Lung microvascular endothelial cell (primary cell): ENCODE measurements around the gene EPS8L3. TPM values are rescaled to one million over a fixed set of nuclear protein-coding genes. Genes with fewer than 3 reads are reported as not detected.

Experiments used
- DNase-seq, 2 donors: peaks; one replicate each; pipeline versions ENCODE4 v3.0.0 to v3.0.0-alpha.2; 2010; ENCODE audit warnings: low read depth in 2 of 2
- total RNA-seq: library from RNA; depleted of rRNA; stranded (reverse); fragments of >200 nt; gene quantifications from 2 replicates; pipeline ENCODE4 v1.2.1, GENCODE V29; 2014

Gene EPS8L3
- total RNA-seq, 1 donor from 2014 or later, result not detected

DNA sequence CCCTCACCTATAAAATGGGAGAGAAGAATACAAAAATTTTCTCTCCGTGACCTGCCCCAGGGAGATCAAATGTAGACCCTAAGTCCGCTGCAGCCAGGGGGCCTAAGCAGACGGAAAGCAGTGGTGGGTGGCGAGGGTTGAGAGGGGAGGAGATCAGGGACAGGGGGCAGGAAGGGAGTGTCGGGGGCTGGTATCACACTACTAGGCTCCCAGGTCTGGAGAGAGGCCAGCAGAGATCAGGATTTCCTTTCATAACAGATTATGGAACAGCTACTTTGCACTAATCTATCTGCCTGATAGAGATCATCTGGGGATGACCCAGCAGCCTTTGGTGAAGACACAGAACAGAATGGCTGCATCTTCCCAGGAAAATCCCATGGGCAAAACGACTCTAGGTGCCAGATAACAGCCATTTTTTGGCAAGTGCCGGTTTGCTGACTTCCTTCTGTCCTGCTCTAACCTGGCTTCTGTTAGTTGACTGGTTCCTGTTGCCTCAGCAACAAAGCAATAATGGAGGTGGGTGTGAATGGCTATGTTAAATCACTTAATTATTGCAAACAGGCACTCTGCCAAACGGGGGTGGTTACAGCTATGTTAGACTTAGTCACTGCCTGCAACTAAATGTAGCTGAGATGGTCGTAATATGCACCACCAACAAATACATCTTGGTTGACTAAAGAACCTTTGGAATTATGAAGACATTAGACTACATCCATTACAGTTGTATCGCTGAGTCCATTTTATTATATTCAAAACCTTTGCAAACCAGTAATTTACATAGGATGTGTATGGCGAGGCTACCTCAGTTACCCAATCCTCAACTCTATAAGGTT lies 30.0 kb upstream of the EPS8L3 start:
- DNase-seq, result peak; percentile 95 to 96

DNA sequence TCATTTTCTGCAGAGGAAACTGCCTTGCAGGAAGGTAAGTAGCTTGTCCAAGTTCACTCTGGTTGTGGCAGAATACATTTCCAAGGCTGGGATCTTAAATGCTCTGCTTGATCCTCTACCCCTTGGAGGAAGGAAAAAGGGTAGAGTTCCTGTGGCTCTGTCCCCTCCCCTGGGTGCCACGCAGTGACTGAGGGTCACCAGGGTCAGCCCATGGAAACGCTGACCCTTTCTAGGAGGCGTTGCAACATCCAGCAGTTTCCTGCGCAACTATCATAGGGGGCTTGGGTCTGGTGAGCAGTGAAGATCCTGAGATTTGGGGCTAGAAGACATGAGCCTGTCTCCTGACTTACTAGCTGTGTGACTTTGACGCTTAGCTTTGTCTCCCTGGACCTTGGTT lies 29.4 kb upstream of the EPS8L3 start:
- no peak for DNase-seq

DNA sequence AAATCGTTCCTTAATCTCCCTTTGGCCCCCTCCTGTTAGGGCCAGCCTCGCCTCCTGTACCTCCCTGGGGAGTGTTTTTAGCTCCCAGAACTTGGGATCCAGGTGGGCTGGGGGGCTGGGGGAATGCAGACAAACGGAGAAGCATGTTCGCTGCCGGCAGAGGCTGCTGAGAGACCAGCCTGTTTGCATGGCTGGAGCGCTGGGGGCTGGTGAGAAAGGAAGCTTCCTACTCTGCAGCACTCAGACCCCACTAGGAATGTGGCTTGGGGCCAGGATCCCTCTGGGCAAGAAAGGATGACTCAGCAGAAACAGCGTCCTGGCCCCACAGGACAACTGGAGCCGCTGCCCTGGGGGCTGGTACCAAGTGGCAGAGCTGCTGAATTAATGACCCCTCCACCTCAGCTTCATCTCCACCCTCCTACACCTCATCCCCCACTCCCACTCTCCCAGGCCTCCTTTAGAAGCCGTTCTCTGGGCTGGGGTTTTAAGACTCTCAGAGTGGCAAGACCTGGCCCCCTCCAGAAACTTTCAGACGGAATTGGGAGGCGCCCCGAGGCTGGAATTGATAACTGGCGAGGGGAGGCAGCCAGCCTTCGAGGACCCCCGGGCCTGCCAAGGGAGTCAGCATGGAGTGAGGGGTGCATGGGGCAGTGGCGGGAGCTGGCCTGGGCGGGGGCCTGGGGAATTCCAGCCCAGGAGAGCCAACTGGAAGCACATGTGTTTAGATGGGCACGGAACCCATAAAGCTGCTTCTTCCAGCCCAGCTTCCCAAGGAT lies 28.5 kb upstream of the EPS8L3 start:
- peak; percentile 92 to 96 for DNase-seq

DNA sequence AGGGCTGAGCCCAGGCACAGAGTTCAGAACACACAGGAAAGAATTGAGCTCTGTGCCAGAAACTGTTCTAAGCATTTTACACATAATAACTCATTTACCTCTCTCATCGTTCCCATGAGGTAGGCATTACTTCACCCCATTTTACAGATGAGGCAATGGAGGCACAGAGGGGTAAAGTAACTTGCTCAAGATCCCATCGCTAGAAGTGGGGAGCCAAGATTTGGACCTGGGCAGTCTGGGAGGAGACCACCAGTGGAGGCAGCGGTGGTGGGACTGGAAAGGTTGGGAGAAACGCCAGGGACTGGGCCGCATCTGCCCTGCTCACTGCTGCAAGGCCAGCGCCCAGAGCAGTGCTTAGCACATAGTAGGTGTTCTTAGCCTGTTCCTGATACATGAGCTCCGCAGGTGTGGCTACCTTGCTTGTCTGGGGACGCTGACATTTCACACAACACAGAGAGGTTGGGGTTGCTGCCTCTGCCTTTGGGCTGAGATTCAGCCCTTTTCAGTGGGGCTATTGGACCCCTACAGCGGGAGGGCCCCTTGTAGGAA lies 27.8 kb upstream of the EPS8L3 start:
- peak in 1 of 2 donors; percentile 49 for DNase-seq

DNA sequence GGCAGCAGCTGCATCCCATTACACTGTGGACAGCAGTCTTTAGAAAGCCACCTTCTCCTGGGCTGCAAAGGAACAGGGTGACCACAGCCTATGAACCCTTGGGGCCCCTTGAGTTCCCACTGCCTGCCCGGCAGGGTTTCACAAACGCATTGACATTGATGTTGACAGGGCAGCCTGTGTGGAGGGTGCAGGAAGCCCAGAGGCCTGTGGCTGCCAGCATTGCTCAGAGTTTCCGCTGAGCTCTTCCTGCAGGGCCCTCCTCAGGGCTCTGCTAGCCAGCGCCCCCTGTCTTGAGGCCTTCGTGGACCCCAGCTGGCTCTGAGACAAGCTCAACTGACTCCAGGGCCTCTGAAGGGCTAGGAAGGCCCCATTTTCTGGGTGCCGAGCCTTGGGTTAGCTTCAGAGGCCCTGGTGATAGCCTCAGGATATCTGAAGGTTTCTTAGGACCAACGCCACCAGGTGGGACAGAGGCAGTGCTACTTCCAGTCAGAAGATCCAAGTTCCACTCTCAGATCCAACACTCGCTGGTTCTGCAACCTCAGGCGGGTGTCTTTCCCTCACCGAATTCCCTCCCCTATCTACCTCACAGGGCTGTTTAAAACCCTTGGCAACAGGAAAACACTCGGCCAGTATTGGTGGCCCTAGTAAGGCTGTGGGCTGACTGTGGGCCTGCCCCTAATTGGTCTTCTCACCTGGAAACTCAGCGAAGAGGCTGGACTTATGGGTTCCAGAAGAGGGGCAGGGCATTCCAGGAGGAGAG lies 27.2 kb upstream of the EPS8L3 start:
- peak; percentile 91 to 95 for DNase-seq

DNA sequence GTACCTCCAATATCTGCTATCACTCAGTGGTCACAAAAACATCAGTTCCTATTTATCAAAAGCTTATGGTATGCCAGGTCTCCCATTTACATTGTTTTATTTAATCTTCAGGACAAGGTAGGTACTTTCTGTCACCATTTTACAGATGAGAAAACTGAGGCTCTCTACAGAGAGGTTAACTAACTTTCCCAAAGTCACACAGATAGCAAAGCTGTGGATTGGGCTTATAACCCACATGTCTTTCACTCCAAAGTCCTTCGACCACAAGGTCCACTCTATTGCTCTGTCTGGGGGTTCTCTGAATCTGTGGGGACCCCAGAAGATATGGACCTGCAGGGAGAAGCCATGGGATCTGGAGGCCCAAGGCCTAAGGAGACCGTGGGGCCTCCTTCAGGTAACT lies 26.6 kb upstream of the EPS8L3 start:
- DNase-seq, result no peak

DNA sequence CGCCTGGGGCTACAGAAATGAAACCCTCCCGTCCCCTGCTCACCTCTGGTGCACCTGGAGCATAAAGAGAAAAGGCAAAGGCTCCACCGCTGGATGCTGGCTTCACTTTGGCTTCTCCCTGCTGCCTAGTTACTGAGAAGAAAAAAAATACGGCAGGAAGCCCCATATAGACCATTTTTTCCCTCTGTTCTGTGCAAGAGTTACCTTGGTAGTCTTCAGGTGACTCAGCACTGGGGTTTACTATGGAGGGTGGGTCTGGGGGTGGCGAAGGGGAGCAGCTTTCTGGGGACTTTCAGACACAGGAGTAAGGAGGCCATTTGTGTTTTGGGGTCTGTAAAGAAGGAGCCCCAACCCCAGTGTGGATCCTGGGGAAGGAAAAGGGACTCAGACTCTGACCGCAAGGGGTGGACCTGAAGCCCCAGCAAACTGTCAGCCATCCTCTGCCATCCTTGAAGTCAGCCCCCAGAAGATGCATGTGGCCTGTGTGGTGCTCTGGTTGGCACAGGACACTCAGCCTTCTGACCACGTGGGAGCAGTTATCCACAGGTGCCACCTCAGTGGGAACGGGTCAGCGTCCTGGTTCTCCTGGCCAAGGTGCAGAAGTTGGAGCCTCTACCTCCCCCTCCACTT lies 25.9 kb upstream of the EPS8L3 start:
- DNase-seq, result no peak

DNA sequence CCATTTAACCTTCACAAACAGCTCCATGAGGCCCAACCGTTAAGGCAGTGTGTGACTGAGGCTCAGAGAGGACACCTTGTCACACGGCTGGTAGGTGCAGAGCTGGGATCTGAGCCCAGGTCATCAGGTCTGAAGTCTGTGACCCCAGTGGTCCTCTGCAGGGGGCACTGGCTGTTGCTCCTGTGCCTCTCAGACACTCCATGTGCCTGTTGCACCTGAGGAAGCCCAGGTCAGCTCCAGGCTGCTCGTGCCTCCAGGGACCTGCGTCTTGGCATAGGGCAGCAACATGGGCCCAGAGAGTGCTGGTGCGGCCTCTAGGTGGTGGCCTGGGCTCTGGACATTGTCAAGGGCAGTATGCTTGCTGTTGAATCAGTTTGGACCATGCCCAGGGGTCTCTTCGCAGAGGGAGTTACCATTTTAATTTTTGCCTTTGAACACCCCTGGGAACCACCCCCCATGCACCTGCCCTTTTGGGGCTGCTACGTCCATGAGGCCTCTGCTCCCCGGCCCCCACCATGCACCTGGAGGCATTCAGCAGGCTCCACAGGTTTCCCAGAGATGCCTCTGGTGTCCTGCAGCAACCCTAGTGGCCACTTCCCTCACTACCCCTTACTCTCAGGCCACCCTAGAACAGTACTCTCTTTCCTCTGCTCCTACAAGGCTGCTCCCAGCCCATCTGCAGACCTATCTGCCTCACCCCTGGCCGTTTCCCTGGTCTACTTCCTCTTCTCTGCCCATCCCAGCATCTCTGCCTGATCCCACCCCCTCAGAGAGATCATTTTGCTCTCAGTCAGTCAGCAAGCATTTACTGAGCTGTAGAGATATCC lies 25.2 kb upstream of the EPS8L3 start:
- peak in 1 of 2 donors; percentile 27 for DNase-seq

DNA sequence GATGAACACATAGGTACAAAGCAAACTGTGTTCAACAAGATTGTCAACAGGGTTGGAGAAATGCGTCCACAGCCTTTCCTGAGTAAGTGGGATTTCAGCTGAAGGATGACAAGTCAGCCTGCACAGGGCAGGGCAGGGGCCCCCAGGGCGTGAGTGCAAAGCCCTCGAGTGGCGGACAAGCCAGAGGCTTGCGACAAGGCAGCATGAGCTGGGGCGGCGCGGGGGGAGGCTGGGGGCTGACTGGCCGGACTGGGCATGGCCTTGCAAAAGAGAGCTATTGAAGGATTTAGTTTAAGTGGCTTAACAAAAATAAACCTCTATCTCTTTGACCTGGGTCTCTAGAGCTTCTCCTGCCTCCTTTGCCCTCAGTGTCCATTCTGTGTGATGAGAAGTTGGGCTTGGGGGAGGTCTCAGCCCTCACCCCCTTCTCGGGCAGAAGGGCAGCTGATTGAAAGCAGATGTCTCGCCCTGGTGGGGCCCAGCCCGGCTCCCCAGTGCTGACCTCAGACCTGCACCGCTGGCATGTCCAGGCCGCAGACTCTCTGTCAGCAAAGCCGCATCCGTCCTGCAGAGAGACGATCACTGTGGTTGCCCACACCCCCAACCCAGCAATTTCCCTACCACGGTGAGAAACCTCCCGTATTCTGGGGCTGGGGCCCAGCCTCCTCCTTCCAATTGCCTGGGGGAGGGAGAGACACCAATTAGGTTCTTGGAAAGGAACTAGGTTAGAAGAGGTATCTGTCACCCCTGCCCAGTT lies 24.3 kb upstream of the EPS8L3 start:
- no peak for DNase-seq

DNA sequence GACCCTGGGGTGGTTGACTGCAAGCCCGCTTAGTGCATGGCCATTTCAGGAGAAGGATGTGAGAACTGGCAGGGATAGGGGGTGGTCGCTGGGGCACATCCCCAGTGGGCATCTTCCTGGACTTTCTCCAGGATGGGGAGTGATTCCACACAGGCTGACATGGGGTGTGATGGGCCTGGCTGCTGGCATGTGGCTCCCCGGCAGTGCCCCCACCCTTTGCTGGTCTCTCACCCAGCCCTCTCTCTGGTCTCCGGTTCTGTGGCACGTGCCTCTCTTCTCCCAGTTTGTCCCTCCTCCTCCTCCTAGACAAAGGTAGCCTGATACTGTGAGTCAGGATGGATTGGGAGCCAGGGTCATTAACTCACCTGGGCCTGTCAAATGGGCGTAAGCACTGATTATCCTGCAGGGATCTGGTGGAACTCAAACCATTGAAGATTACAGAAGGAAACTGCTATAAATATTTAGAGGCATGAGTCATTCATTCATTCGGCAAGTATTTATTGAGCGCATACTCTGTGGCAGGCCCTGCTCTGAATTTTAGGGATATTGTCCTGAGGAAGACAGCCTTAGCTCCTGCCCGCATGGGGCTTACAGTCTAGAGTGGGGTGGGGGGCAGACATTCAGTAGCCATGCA lies 23.6 kb upstream of the EPS8L3 start:
- peak in 1 of 2 donors; percentile 36 for DNase-seq

DNA sequence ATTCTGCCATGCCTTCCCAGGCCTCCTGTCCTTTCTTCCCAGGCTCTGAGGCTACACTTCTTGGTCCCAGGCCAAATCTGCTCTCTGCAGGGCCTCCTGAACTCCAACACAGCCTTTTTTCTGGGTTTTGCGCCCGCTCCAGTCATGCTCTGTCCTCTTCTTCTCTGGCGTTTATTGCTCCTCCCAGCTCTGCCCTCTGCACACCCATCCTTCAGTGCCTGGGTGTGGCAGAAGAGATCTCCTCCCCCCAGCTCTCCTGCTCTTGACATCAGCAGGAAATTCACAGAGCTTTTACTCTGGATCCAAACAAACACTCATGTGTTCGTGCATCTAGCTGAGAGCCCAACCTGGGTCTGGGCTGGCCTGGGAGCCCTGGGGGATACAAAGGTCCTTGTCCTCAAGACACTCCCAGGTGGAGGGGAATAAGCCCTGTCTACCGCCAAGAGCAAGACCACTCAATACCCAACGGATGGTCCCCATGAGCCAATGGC lies 22.9 kb upstream of the EPS8L3 start:
- DNase-seq, result peak in 1 of 2 donors; percentile 26

DNA sequence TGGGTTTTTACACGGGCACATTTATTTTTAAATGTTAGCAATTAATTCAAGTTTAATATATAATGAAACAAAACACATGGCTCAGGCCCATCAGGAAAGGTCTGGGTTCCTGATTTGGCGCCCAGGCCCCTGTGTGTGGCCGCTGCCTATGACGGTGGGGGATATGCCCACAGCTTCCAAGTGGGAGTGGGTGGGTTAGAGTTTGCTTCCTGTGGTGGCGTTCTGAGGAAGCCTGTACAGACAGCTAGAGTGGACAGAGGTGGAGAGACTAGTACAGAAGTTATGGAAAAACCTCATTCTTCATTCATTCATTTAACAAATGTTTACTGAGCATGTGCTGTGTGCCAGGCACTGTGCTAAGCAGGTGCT lies 22.4 kb upstream of the EPS8L3 start:
- DNase-seq, result no peak

DNA sequence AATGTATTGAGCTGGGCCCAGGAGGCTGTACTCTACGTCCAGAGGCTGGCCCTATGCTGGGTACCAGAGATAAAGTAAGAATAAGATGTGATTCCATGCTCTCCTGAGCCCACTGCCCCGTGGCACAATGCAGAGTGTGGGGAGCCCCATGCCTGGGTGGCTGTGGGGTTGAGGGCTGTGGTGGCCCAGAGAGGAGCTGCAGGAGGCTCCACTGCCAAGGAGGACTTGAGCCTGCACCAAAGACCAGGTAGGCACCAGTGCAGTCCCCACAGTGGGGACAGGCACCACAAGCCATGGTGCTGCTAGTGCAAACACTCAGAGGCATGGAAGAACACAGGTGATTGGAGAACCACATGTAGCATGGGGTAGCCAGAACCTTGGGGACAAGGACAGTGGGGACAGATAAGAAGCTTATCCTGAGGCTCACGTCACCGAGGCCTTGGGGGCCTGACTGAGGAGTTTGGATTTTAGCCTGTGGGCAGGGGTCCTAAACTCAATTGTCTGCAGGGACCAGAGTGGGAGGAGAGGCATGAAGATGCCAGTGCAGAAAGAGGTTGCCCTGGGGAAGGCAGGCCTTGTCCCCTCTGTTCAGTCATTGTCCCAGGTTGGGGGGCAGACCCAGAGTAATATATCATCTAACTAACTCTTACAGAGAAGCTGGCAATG lies 21.9 kb upstream of the EPS8L3 start:
- no peak for DNase-seq

DNA sequence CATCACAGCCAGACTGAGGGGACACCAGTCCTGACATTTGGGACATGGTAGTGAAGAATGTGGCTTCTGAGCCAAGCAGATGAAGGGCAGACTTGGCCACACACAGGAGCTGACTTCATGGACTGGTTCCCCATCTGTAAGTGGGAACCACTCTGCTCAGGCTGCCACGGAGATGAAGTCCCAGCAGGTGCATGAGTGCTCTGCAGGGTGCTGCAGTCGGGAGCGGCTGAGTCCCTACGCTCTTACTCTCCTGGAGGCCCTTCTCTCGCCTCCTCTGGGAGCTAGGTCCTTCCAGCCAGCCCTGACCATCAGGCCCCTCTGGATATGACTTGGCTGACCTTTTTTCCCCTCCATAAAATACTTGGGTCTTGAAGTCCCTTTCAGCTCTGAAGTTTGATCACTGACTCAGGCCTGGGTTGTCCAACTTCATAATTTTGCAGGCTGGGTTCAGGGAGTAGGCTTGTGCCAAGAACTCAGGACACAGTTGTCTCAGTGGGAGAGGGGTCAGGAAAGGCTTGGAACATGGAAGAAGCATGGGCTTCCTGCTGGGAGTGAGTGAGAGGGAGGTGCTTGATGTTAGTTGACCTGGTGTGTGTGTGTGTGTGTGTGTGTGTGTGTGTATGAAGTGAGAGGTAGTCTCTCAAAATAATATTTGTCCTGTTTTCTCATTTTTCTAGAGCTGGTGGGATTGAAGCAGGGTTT lies 21.0 kb upstream of the EPS8L3 start:
- DNase-seq, result peak; percentile 19 to 31

DNA sequence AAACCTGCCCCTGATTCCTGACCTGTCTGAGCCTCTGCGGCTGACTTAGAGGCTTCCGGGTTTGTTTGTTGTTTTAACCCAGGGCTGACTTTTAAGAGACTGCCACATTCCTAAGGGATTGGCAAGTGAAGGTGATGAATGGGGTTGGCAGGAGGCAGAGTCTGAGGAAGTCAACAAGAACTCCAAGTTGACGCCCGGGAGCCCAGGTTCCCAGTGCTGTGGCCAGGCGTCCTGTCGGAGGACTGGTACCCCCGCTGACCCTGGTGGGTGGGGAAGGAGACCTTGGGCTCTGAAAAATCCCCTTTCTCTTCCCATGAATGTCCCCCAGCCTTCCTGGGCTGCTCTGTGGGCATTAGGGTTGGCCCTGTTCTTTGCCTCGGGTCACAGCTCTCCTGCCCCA lies 19.7 kb upstream of the EPS8L3 start:
- DNase-seq, result peak in 1 of 2 donors; percentile 86

DNA sequence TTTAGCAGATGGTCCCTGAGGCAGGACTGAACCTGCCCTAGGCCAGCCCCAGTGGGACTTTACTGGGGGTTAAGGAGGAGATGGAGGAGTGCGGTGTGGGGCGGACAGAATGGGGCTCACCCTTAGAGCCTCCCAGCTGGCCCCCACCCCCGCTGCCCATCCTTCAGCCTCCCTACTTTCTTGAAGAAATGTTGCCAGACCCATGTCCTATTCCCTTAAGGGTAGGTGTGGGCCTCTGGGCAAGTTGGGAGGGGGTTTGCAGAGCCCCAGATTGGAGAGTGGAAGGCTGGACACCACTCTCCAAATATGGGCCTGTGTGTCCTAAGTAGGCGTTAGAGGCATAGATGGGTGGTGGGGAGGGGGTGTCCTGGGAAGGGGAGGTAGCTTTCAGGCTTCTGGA lies 19.2 kb upstream of the EPS8L3 start:
- DNase-seq, result no peak

DNA sequence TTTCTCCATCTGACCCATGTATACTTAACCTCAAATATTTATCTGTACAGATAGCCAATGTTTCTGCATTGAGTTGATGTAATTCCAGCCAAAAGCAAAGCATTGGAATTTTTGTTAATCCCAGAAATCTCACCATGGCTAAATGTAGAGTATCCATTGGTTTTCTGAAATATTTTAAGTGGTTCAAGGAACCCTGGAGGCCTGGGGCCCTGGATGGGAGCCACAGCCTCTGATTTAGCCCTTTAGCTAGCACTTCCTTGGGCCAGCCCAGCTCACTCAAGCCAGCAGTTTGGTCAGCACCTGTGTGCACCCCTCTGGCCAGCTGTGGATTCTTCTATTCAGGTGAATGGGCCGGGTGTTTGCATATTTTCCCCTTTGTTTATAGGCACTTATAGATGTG lies 18.8 kb upstream of the EPS8L3 start:
- DNase-seq, result no peak

DNA sequence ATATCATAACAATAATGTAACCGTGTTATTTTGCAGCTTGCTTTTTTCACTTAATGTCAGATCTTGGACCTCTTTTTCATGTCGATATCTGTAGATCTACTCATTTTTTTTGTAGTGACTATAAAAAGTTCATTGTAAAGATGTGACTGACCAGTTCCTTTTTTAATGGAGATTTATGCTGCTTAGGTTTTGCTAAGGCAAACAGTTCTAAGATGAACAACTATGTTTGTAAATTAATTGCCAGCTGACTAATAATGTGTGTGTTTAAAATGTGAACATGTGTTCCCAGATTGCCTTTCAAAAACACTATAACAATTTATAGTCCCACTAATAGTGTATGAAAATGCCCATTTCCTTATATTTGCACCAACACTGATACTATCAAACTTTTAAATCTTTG lies 18.1 kb upstream of the EPS8L3 start:
- no peak for DNase-seq
